H9 (cell line): ENCODE data around the gene TGFA. TPM values are rescaled to one million over a fixed set of nuclear protein-coding genes. Genes with fewer than 3 reads are reported as not detected.

ENCODE experiments used
- DNase-seq: peaks from one replicate; pipeline ENCODE4 v3.0.0-alpha.2; 2017
- H2AFZ ChIP-seq: one replicate; pipeline ENCODE4 v1.6.1; 2013; ENCODE audit warnings: mild to moderate bottlenecking, low read length, control low read depth, moderate library complexity
- H2AK5ac ChIP-seq: 2 replicates; pipeline ENCODE4 v1.6.1; 2013; ENCODE audit warnings: low read length, control low read depth, mixed read lengths; ENCODE audit not compliant: insufficient read length
- H2BK120ac ChIP-seq: one replicate; pipeline ENCODE4 v1.6.1; 2013; ENCODE audit warnings: low read depth, mild to moderate bottlenecking, low read length, control low read depth, inconsistent platforms; ENCODE audit not compliant: poor library complexity, severe bottlenecking
- H2BK12ac ChIP-seq: 2 replicates; pipeline ENCODE4 v1.6.1; 2013; ENCODE audit warnings: low read length, control low read depth, mixed read lengths, low read depth; ENCODE audit not compliant: insufficient read length
- H2BK15ac ChIP-seq: 2 replicates; pipeline ENCODE4 v1.6.1; 2013; ENCODE audit warnings: low read depth, low read length, control low read depth
- H2BK20ac ChIP-seq: one replicate; pipeline ENCODE4 v1.6.1; 2013; ENCODE audit warnings: low read depth, mild to moderate bottlenecking, low read length, control low read depth, inconsistent platforms; ENCODE audit not compliant: poor library complexity, severe bottlenecking
- H2BK5ac ChIP-seq: 2 replicates; pipeline ENCODE4 v1.6.1; 2013; ENCODE audit warnings: low read length, control low read depth, mixed read lengths; ENCODE audit not compliant: insufficient read length
- H3K14ac ChIP-seq: 2 replicates; pipeline ENCODE4 v1.6.1; 2013; ENCODE audit warnings: low read length, control low read depth; ENCODE audit not compliant: insufficient read depth
- H3K18ac ChIP-seq: 2 replicates; pipeline ENCODE4 v1.6.1; 2013; ENCODE audit warnings: low read depth, mild to moderate bottlenecking, mixed read lengths, low read length, control low read depth; ENCODE audit not compliant: insufficient read length
- H3K23ac ChIP-seq: 2 replicates; pipeline ENCODE4 v1.6.1; 2013; ENCODE audit warnings: low read length, control low read depth, mixed read lengths, low read depth; ENCODE audit not compliant: insufficient read length
- H3K23me2 ChIP-seq: 2 replicates; pipeline ENCODE4 v1.6.1; 2013; ENCODE audit warnings: low read depth, mild to moderate bottlenecking, mixed read lengths, low read length, control low read depth; ENCODE audit not compliant: insufficient read length, poor library complexity, severe bottlenecking
- H3K27ac ChIP-seq: 2 replicates; pipeline ENCODE4 v1.5.1; 2013; ENCODE audit warnings: low read length, control low read depth, mixed read lengths, low read depth; ENCODE audit not compliant: insufficient read length
- H3K27me3 ChIP-seq: 2 replicates; pipeline ENCODE4 v1.6.1; 2013; ENCODE audit warnings: low read length, control low read depth, inconsistent platforms; ENCODE audit not compliant: insufficient read depth
- H3K4ac ChIP-seq: 2 replicates; pipeline ENCODE4 v1.6.1; 2013; ENCODE audit warnings: low read depth, mild to moderate bottlenecking, control low read depth, inconsistent platforms, low read length, moderate library complexity
- H3K4me1 ChIP-seq: 2 replicates; pipeline ENCODE4 v1.6.1; 2013; ENCODE audit warnings: low read length, control low read depth, inconsistent platforms; ENCODE audit not compliant: insufficient read depth
- H3K4me2 ChIP-seq: 2 replicates; pipeline ENCODE4 v1.6.1; 2013; ENCODE audit warnings: low read length, control low read depth, mixed read lengths; ENCODE audit not compliant: insufficient read length, insufficient read depth
- H3K56ac ChIP-seq: 2 replicates; pipeline ENCODE4 v1.6.1; 2013; ENCODE audit warnings: low read depth, mild to moderate bottlenecking, mixed read lengths, low read length, control low read depth; ENCODE audit not compliant: insufficient read length
- H3K79me1 ChIP-seq: 2 replicates; pipeline ENCODE4 v1.6.1; 2013; ENCODE audit warnings: low read depth, mild to moderate bottlenecking, moderate library complexity, low read length, control low read depth, inconsistent platforms; ENCODE audit not compliant: insufficient read depth, poor library complexity, severe bottlenecking
- H3K79me2 ChIP-seq: 2 replicates; pipeline ENCODE4 v1.6.1; 2013; ENCODE audit warnings: low read length, control low read depth, inconsistent platforms; ENCODE audit not compliant: insufficient read depth
- H3K9ac ChIP-seq: 2 replicates; pipeline ENCODE4 v1.6.1; 2013; ENCODE audit warnings: low read length, control low read depth, mixed read lengths; ENCODE audit not compliant: insufficient read length; ENCODE audit errors: extremely low read depth
- H3K9me3 ChIP-seq: one replicate; pipeline ENCODE4 v1.6.1; 2013; ENCODE audit warnings: low read depth, low read length, inconsistent platforms; ENCODE audit not compliant: control insufficient read depth
- H3T11ph ChIP-seq: one replicate; pipeline ENCODE4 v1.6.1; 2013; ENCODE audit warnings: mild to moderate bottlenecking, low read length, control low read depth, inconsistent platforms
- H4K20me1 ChIP-seq: one replicate; pipeline ENCODE4 v1.6.1; 2013; ENCODE audit not compliant: control insufficient read depth, insufficient read length, insufficient read depth
- H4K5ac ChIP-seq: 2 replicates; pipeline ENCODE4 v1.6.1; 2013; ENCODE audit warnings: low read depth, mild to moderate bottlenecking, mixed read lengths, low read length, control low read depth; ENCODE audit not compliant: insufficient read length
- H4K8ac ChIP-seq: replicated peaks from 2 replicates; pipeline ENCODE4 v1.6.1; 2013; ENCODE audit warnings: low read length, control low read depth, mixed read lengths, low read depth; ENCODE audit not compliant: insufficient read length
- H4K91ac ChIP-seq: 2 replicates; pipeline ENCODE4 v1.6.1; 2013; ENCODE audit warnings: low read depth, mild to moderate bottlenecking, moderate library complexity, mixed read lengths, low read length, control low read depth; ENCODE audit not compliant: insufficient read length
- H3K27ac Mint-ChIP-seq, 3 experiments: 2 replicates in 2 of 3; 3 replicates in 1 of 3; pipeline ENCODE4 v1.8.0; 2020 to 2021; ENCODE audit warnings: mixed read lengths in 3 of 3, mild to moderate bottlenecking in 1 of 3, moderate library complexity in 1 of 3
- H3K27me3 Mint-ChIP-seq: 2 replicates; pipeline ENCODE4 v1.8.0; 2021; ENCODE audit warnings: low read depth, mild to moderate bottlenecking, moderate library complexity, mixed read lengths
- H3K36me3 Mint-ChIP-seq, 3 experiments: 2 replicates in 2 of 3; 3 replicates in 1 of 3; pipeline ENCODE4 v1.8.0; 2020 to 2021; ENCODE audit warnings: low read depth in 3 of 3, mixed read lengths in 3 of 3; ENCODE audit not compliant: insufficient read depth in 1 of 3
- H3K4me1 Mint-ChIP-seq, 2 experiments: 2 replicates each; pipeline ENCODE4 v1.8.0; 2020; ENCODE audit warnings: mixed read lengths in 2 of 2
- H3K4me3 Mint-ChIP-seq, 2 experiments: 2 replicates in 1 of 2; 3 replicates in 1 of 2; pipeline ENCODE4 v1.8.0; 2020 to 2021; ENCODE audit warnings: mild to moderate bottlenecking in 2 of 2, mixed read lengths in 2 of 2, moderate library complexity in 1 of 2
- H3K9me3 Mint-ChIP-seq, 2 experiments: 2 replicates in 1 of 2; 3 replicates in 1 of 2; pipeline ENCODE4 v1.8.0; 2020; ENCODE audit warnings: mild to moderate bottlenecking in 2 of 2, mixed read lengths in 2 of 2, moderate library complexity in 1 of 2
- CTCF ChIP-seq: fragments of 200-600 bp; sonication (generic); conservative IDR thresholded peaks from 3 replicates; pipeline ENCODE4 v1.8.0; 2021; ENCODE audit warnings: antibody characterized with exemption, mild to moderate bottlenecking
- WGBS: extraction: QIAGEN DNeasy Blood & Tissue Kit; methylation state at CpG from one replicate; pipeline ENCODE4 v1.1.7; 2013; ENCODE audit warnings: missing lambda C conversion rate, low lambda C conversion rate, mixed read lengths; ENCODE audit not compliant: insufficient read length; ENCODE audit errors: extremely low coverage; 5-methylcytosine and 5-hydroxymethylcytosine counted together
- total RNA-seq: library from RNA; stranded (reverse); gene quantifications from 2 replicates; pipeline ENCODE4 v1.2.1, GENCODE V29; 2021

Gene TGFA
- total RNA-seq, 1 experiment from 2014 or later: 3.3 TPM

GRCh38 chr2:70505613-70506391, 47.8 kb downstream of the TGFA start:
- H3K27me3 Mint-ChIP-seq: no peaks in the 10 kb centered on the region
- no peaks in the 10 kb centered on the region for H3K23me2 ChIP-seq
- H3K18ac ChIP-seq: no peak overlapping the region
- no peaks in the 10 kb centered on the region for H3K79me1 ChIP-seq
- no peak overlapping the region for H3K4me2 ChIP-seq
- H3T11ph ChIP-seq: no peak overlapping the region
- no peak overlapping the region for H2BK12ac ChIP-seq
- no peaks in the 10 kb centered on the region for H3K79me2 ChIP-seq
- TF ChIP-seq CTCF: no peak
- no peak overlapping the region for H3K14ac ChIP-seq
- H3K27ac Mint-ChIP-seq: no peak overlapping the region
- H3K4me1 ChIP-seq: peaks cover 9% of the 10 kb centered on the region
- no peaks in the 10 kb centered on the region for H3K27me3 ChIP-seq
- no peak overlapping the region for H2BK20ac ChIP-seq
- no peak overlapping the region for H4K5ac ChIP-seq
- no peak overlapping the region for H2BK15ac ChIP-seq
- H3K9ac ChIP-seq: no peak overlapping the region
- H3K36me3 Mint-ChIP-seq: no peaks in the 10 kb centered on the region
- H3K9me3 ChIP-seq: no peaks in the 10 kb centered on the region
- peaks cover 31 to 33% of the 10 kb centered on the region in 2 experiments for H3K4me1 Mint-ChIP-seq
- no peak overlapping the region for H2AK5ac ChIP-seq
- H4K20me1 ChIP-seq: no peaks in the 10 kb centered on the region
- no peak overlapping the region for H3K4ac ChIP-seq
- no peak for DNase-seq
- no peak overlapping the region for H3K56ac ChIP-seq
- H3K4me3 Mint-ChIP-seq: no peak overlapping the region
- no peaks in the 10 kb centered on the region for H3K9me3 Mint-ChIP-seq
- H2BK5ac ChIP-seq: no peak overlapping the region
- WGBS: no CpG with 5 or more reads among the region's 8 CpGs
- H2BK120ac ChIP-seq: no peak overlapping the region
- H3K27ac ChIP-seq: no peak overlapping the region
- no peak overlapping the region for H3K23ac ChIP-seq
- no peak overlapping the region for H4K8ac ChIP-seq
- no peak overlapping the region for H4K91ac ChIP-seq
- no peak overlapping the region for H2AFZ ChIP-seq
